ENCODE measurements around the gene LIN7A. TPM values are rescaled to one million over a fixed set of nuclear protein-coding genes. Genes with fewer than 3 reads are reported as not detected.

Gene LIN7A
- total and polyA plus RNA-seq, 2 of the 4 experiments (the other 2 are of a cell fraction) = 10.8 to 24.7 TPM

DNA sequence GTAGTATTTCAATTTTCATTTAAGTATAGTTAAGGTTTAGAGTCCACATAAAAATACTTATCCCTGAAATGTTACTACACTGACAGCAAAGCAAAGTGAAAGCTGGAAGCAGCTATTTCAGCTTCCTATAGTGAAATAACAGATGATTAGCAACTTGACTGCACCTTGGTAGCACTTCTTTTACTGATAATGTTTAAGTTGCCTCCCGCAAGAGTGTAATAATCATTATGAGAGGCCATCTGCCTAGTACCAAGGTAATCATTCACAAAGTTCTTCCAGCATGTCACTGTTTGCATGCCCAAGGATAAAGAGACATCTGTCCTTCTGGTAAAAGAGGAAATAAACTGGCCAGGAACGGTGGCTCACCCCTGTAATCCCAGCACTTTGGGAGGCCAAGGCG is 69.8 kb downstream of the LIN7A start:
- Histone ChIP-seq H3K4ac (ENCODE audit: low read depth, low read length) (no peak overlapping the region), H4K5ac (ENCODE audit: low read depth, low read length) (no peak overlapping the region), H3K4me1 (ENCODE audit: control insufficient read depth, insufficient read depth, low read length) (no peaks in the 10 kb centered on the region), H3K56ac (ENCODE audit: extremely low read depth, insufficient read depth, low read length) (no peak overlapping the region), H3K14ac (replicated peaks; ENCODE audit: low read depth, low read length) (no peak overlapping the region), H3K79me1 (ENCODE audit: low read depth in 1 of 2, low read length in 2 of 2) (no peaks in the 10 kb centered on the region), H3K18ac (ENCODE audit: low read depth, low read length) (no peak overlapping the region), H3K36me3 (ENCODE audit: control insufficient read depth, insufficient read depth, low read length) (no peaks in the 10 kb centered on the region), H2BK5ac (ENCODE audit: low read depth, low read length, poor library complexity, severe bottlenecking) (no peak overlapping the region), H3K4me3 (ENCODE audit: insufficient read depth, low read depth, low read length) (no peak overlapping the region), H3K9me1 (ENCODE audit: insufficient read depth, low read length) (no peaks in the 10 kb centered on the region), H2AFZ (replicated peaks; ENCODE audit: low read length, poor library complexity) (no peak overlapping the region), H2BK20ac (ENCODE audit: low read depth, low read length) (no peak overlapping the region), H2AK9ac (replicated peaks; ENCODE audit: low read depth, low read length, poor library complexity) (no peak overlapping the region), H3K9me3 (ENCODE audit: control insufficient read depth, insufficient read depth, low read length) (no peaks in the 10 kb centered on the region), H2BK15ac (ENCODE audit: low read depth, low read length) (no peak overlapping the region), H3K27me3 (ENCODE audit: control insufficient read depth, insufficient read depth, low read length) (no peaks in the 10 kb centered on the region), H4K91ac (ENCODE audit: insufficient read depth, low read depth, low read length) (no peak overlapping the region), H3K9ac (ENCODE audit: low read depth, low read length) (no peak overlapping the region), H3K23ac (ENCODE audit: low read depth, low read length) (no peak overlapping the region), H2BK120ac (ENCODE audit: low read depth, low read length) (no peak overlapping the region), H3K4me2 (ENCODE audit: low read depth, low read length) (no peak overlapping the region), H4K20me1 (ENCODE audit: insufficient read depth, low read length) (no peaks in the 10 kb centered on the region), H3K27ac (ENCODE audit: insufficient read depth, low read length) (no peak overlapping the region), H4K8ac (ENCODE audit: low read depth in 2 of 2, low read length in 2 of 2) (no peak overlapping the region), H2AK5ac (ENCODE audit: low read depth, low read length) (no peak overlapping the region)
- in situ Hi-C loops (cut with MboI; ENCODE audit: low sequenced_read_pairs) = no loop called here
- POLR2A ChIA-PET (ENCODE audit: unreplicated experiment) = no interaction called here
- dilution Hi-C loops (cut with HindIII; ENCODE audit: low sequenced_read_pairs, unreplicated experiment) = no loop called here
- intact Hi-C loops (cut with micrococcal nuclease) = no loop called here
- no CpG with 5 or more reads among the region's 3 CpGs for WGBS, 2 experiments (ENCODE audit: extremely low coverage in 2 of 2, insufficient read length in 1 of 2)
- no peak for DNase-seq
- CTCF ChIA-PET = interaction anchor here (1.2 kb wide), 1 partner anchor 9 kb away, joined by 4 read pairs; no protein-coding TSS in a partner anchor
- no peak for TF ChIP-seq MXI1 (IDR thresholded peaks at IDR 0.05; ENCODE audit: borderline replicate concordance, low read depth, low read length)
- BruUV-seq (replicated peaks) = no TSS peak
- ATAC-seq (ENCODE audit: low read depth) = no peak

Data from IMR-90 (cell line).